MCF 10A (cell line): Measurements from ENCODE around the gene AGBL3. TPM values are rescaled to one million over a fixed set of nuclear protein-coding genes. Genes with fewer than 3 reads are reported as not detected.

Experiments used
- BruUV-seq: library from RNA; stranded (reverse); fragments of 400-500 nt; replicated peaks from 2 replicates; lab custom pipeline; 2021; lab: Mats Ljungman, UMichigan
- CTCF ChIA-PET: fragments of 300-600 bp; sonication (Branson Sonifier 250); formaldehyde crosslinking; extraction: SDS; loops from one replicate; lab custom pipeline; 2021; ENCODE audit warnings: antibody characterized with exemption, inconsistent platforms; lab: Yijun Ruan, JAX
- POLR2A ChIA-PET: fragments of 300-600, 350-650 bp; sonication (Branson Sonifier 250); formaldehyde crosslinking; extraction: SDS; loops from one replicate; lab custom pipeline; 2020; ENCODE audit warnings: antibody characterized with exemption, inconsistent platforms; lab: Yijun Ruan, JAX
- DNase-seq: peaks from one replicate; pipeline ENCODE4 v3.0.0-alpha.2; 2018; ENCODE audit not compliant: unreplicated experiment
- H3K27ac Mint-ChIP-seq: one replicate; pipeline ENCODE4 v1.8.0; 2022; ENCODE audit warnings: mild to moderate bottlenecking, low read depth, mixed read lengths; ENCODE audit not compliant: unreplicated experiment
- H3K27me3 Mint-ChIP-seq: one replicate; pipeline ENCODE4 v1.8.0; 2022; ENCODE audit warnings: mixed read lengths; ENCODE audit not compliant: insufficient read depth, unreplicated experiment
- H3K36me3 Mint-ChIP-seq: one replicate; pipeline ENCODE4 v1.8.0; 2022; ENCODE audit warnings: mild to moderate bottlenecking, moderate library complexity, mixed read lengths; ENCODE audit not compliant: insufficient read depth, unreplicated experiment
- H3K4me1 Mint-ChIP-seq: one replicate; pipeline ENCODE4 v1.8.0; 2022; ENCODE audit warnings: mixed read lengths; ENCODE audit not compliant: insufficient read depth, unreplicated experiment
- H3K4me3 Mint-ChIP-seq: one replicate; pipeline ENCODE4 v1.8.0; 2022; ENCODE audit warnings: mild to moderate bottlenecking, moderate library complexity, mixed read lengths; ENCODE audit not compliant: unreplicated experiment
- H3K9me3 Mint-ChIP-seq: one replicate; pipeline ENCODE4 v1.8.0; 2022; ENCODE audit warnings: mixed read lengths; ENCODE audit not compliant: unreplicated experiment
- intact Hi-C: fragments of 100-400 bp; cut with micrococcal nuclease; formaldehyde crosslinking; loops from 2 replicates; pipeline ENCODE4 v1.14.1; 2022
- total RNA-seq: library from RNA; stranded (reverse); gene quantifications from 2 replicates; pipeline ENCODE4 v1.2.3, GENCODE V29; 2022
- TF ChIP-seq, protein P1 (sequence below): fragments of 200-600 bp; IDR thresholded peaks from one replicate; pipeline ENCODE4 v1.8.0; 2022; ENCODE audit warnings: antibody characterized with exemption, mild to moderate bottlenecking; ENCODE audit not compliant: unreplicated experiment

The AGBL3 gene
- total RNA-seq, 1 experiment from 2014 or later: 1.8 TPM

DNA sequence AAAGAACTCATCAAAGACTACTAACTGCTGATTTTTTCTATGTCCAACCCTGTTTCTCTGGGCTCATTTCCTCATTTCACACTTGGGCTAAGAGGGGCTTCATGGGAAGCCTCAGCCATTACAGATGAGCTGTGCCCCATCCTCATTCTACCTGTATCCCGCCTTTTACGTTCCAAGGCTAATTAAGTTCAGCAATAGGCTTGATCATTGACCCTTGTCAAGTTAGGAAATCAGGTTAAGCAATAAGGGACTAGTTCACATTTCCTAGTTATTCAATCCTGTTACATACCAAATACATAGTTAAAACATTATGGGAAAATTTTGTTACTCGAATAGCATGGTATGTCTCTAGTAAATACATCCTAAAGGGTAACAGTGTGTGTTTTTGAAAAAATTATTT is 29.3 kb upstream of the AGBL3 start:
- H3K36me3 Mint-ChIP-seq: peaks cover 92% of the 10 kb centered on the region
- H3K27ac Mint-ChIP-seq: no peak overlapping the region
- ChIA-PET POLR2A (interaction anchor here (0.6 kb wide), 1 partner anchor 695 kb away, joined by 3 read pairs; no protein-coding TSS in a partner anchor), CTCF (interaction anchor here (0.6 to 2.2 kb wide), 2 partner anchors 11 to 267 kb away, joined by 3 to 10 read pairs; no protein-coding TSS in a partner anchor)
- no TSS peak for BruUV-seq
- H3K27me3 Mint-ChIP-seq: no peaks in the 10 kb centered on the region
- TF ChIP-seq, protein P1, sequence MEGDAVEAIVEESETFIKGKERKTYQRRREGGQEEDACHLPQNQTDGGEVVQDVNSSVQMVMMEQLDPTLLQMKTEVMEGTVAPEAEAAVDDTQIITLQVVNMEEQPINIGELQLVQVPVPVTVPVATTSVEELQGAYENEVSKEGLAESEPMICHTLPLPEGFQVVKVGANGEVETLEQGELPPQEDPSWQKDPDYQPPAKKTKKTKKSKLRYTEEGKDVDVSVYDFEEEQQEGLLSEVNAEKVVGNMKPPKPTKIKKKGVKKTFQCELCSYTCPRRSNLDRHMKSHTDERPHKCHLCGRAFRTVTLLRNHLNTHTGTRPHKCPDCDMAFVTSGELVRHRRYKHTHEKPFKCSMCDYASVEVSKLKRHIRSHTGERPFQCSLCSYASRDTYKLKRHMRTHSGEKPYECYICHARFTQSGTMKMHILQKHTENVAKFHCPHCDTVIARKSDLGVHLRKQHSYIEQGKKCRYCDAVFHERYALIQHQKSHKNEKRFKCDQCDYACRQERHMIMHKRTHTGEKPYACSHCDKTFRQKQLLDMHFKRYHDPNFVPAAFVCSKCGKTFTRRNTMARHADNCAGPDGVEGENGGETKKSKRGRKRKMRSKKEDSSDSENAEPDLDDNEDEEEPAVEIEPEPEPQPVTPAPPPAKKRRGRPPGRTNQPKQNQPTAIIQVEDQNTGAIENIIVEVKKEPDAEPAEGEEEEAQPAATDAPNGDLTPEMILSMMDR: no peak
- H3K4me1 Mint-ChIP-seq: no peaks in the 10 kb centered on the region
- intact Hi-C loops: no loop called here
- no peak for DNase-seq
- no peak overlapping the region for H3K4me3 Mint-ChIP-seq
- H3K9me3 Mint-ChIP-seq: no peaks in the 10 kb centered on the region

DNA sequence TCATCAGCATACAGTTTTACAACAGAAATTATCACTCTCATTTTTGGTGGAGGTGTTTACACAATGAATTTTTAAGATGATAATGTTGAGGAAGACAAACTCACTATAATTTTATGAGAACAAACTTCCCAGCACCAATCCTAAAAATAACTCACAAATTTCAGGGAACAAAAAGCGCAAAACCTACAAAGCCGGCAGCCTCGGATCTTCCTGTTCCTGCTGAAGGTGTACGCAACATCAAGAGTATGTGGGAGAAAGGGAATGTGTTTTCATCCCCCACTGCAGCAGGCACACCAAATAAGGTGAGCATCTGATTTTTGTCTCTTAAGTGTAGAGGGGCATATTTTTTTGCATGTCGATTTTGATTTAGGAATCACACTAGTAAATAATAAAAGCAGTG is 26.5 kb upstream of the AGBL3 start:
- no peak for DNase-seq
- ChIA-PET CTCF (interaction anchor here (0.6 to 2.7 kb wide), 3 partner anchors 269 to 376 kb away, joined by 3 to 17 read pairs (median 4); no protein-coding TSS in a partner anchor), POLR2A (no interaction called here)
- TF ChIP-seq, protein P1: no peak
- Mint-ChIP-seq H3K27me3 (no peaks in the 10 kb centered on the region), H3K4me3 (no peak overlapping the region), H3K27ac (no peak overlapping the region), H3K36me3 (peaks cover 94% of the 10 kb centered on the region), H3K9me3 (no peaks in the 10 kb centered on the region), H3K4me1 (no peaks in the 10 kb centered on the region)
- intact Hi-C loops: no loop called here
- BruUV-seq: no TSS peak

DNA sequence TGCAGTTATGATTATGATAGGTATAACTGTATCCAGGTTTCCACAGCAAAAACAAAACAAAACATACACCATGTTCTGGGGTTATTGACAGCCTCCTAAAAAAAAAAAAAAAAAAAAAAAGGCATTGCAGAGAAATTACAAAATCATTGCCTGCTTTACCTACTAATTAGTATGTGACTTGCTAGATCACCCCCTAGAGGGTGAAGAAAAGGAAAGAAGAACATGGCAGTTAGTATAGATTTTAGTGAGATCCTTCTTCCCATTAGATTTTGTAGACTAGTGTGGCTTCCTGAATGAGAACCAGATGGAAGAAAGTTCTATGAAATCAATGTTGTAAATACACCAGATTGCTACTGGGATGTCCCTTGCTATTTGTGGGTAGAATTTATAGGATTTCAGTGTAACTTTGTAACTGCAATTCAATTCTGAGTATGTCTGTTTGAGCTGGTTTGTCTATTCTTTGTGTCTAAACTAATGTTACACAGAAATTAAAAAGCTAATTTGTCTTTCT is 24.0 kb upstream of the AGBL3 start:
- Mint-ChIP-seq H3K27ac (no peak overlapping the region), H3K36me3 (peaks cover 98% of the 10 kb centered on the region), H3K9me3 (no peaks in the 10 kb centered on the region), H3K4me3 (no peak overlapping the region), H3K4me1 (no peaks in the 10 kb centered on the region), H3K27me3 (no peaks in the 10 kb centered on the region)
- DNase-seq: no peak
- no TSS peak for BruUV-seq
- intact Hi-C loops: no loop called here
- ChIA-PET CTCF (interaction anchor here (0.8 to 1.3 kb wide), 2 partner anchors 9 to 84 kb away, joined by 3 to 4 read pairs; no protein-coding TSS in a partner anchor), POLR2A (interaction anchor here (0.7 kb wide), 1 partner anchor 165 kb away, joined by 3 read pairs; no protein-coding TSS in a partner anchor)
- TF ChIP-seq, protein P1: no peak

DNA sequence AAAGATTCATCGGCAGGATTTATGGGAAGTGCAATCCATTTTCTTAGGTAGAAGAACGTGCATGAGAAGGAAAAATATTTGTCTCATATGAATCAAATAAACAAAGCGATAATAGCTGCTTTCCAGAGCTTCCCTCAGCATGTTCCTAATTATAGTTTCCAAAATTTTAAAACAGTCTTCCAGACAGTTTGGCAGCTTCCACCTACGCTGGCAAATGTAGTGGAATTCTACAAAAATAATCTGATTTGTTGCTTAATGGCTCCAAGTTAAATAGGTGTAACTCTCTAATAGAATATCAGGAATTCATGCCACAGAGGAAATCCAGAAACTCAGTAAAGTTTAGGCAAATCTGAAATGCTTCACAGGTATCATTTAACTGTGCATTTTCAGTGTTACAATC is 23.3 kb upstream of the AGBL3 start:
- ChIA-PET CTCF (interaction anchor here (0.8 to 1.3 kb wide), 2 partner anchors 10 to 84 kb away, joined by 3 to 4 read pairs; no protein-coding TSS in a partner anchor), POLR2A (interaction anchor here (0.7 to 1.2 kb wide), 3 partner anchors 24 to 324 kb away, joined by 3 to 5 read pairs (median 4); partner anchors contain the start of gene AGBL3)
- Mint-ChIP-seq H3K9me3 (no peaks in the 10 kb centered on the region), H3K36me3 (peaks cover 94% of the 10 kb centered on the region), H3K4me3 (no peak overlapping the region), H3K27me3 (no peaks in the 10 kb centered on the region), H3K27ac (no peak overlapping the region), H3K4me1 (no peaks in the 10 kb centered on the region)
- intact Hi-C loops: no loop called here
- no peak for DNase-seq
- no TSS peak for BruUV-seq
- TF ChIP-seq, protein P1: no peak
